SH-SY5Y (cell line): Measurements from ENCODE around the gene NPR3.

Experiments
- GATA2 ChIP-seq: IDR thresholded peaks from 2 replicates; pipeline ENCODE4 v1.6.1; 2011; ENCODE audit warnings: mild to moderate bottlenecking, low read depth, low read length
- GATA3 ChIP-seq: IDR thresholded peaks from 2 replicates; pipeline ENCODE4 v1.6.1; 2011; ENCODE audit warnings: low read depth, mild to moderate bottlenecking, low read length, moderate library complexity

DNA sequence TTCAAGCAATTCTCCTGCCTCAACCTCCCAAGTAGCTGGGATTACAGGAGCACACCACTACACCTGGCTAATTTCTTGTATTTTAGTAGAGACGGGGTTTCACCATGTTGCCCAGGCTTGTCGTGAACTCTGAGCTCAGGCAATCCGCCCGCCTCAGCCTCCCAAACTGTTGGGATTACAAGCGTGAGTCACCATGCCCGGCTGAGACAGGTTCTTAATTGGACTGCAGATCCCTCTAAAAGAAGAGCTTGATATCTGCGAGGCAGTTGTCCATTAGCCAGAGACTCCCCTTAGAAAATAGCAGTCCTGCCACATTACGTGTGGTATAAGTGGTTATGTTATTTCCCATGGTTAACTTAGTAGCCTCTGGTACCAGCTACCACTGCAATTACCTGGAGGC lies 46.6 kb upstream of the NPR3 start:
- TF ChIP-seq GATA2 (no peak), GATA3 (no peak)
